A549 (cell line): Measurements from ENCODE around the gene PDZK1IP1. TPM values are rescaled to one million over a fixed set of nuclear protein-coding genes. Genes with fewer than 3 reads are reported as not detected.

Source experiments
- ATAC-seq, 2 experiments: fragments of 200-7000 bp in 1 of 2; fragments of >200 bp in 1 of 2; cut with Nextera tagmentation in 1 of 2; cut with Tn5 transposase in 1 of 2; 3 replicates each; pipeline versions ENCODE4 v1.8.0 to v1.9.1; 2018 to 2020; ENCODE audit warnings: mild to moderate bottlenecking in 1 of 2, moderate library complexity in 1 of 2
- CTCF ChIA-PET: fragments of 300-600 bp; sonication (Branson Sonifier 250); formaldehyde crosslinking; extraction: SDS; loops from one replicate; lab custom pipeline; 2021; ENCODE audit warnings: antibody characterized with exemption, inconsistent platforms; lab: Yijun Ruan, JAX
- POLR2A ChIA-PET: fragments of 350-600 bp; formaldehyde crosslinking; extraction: SDS; loops from one replicate; lab custom pipeline; 2021; ENCODE audit warnings: antibody characterized with exemption, inconsistent platforms; lab: Yijun Ruan, JAX
- DNase-seq, 2 experiments: peaks; one replicate each; pipeline versions ENCODE4 v3.0.0 to v3.0.0-alpha.2; 2011 to 2016; ENCODE audit warnings: low read depth in 1 of 2, low spot score in 1 of 2
- FAIRE-seq: peaks from 2 replicates; lab custom pipeline; 2011; peaks lifted over from hg19 to GRCh38; lab: Jason Lieb, UNC
- H3K27ac ChIP-seq, 2 experiments: fragments of >200 bp; sonication (Bioruptor Twin); formaldehyde crosslinking; 3 replicates each; pipeline ENCODE4 v1.5.1; 2016 to 2017
- H3K4me1 ChIP-seq: fragments of >200 bp; sonication (Bioruptor Twin); formaldehyde crosslinking; 3 replicates; pipeline ENCODE4 v1.6.1; 2016
- H3K4me2 ChIP-seq: fragments of >200 bp; sonication (Bioruptor Twin); formaldehyde crosslinking; 3 replicates; pipeline ENCODE4 v1.6.1; 2016
- H3K4me3 ChIP-seq: fragments of >200 bp; sonication (Bioruptor Twin); formaldehyde crosslinking; 3 replicates; pipeline ENCODE4 v1.5.1; 2016
- H3K9me3 ChIP-seq: fragments of >200 bp; sonication (Bioruptor Twin); formaldehyde crosslinking; 3 replicates; pipeline ENCODE4 v1.6.1; 2016
- ATOH8 ChIP-seq: fragments of 250-450 bp; sonication (Bioruptor Pico); IDR thresholded peaks from 2 replicates; pipeline ENCODE4 v1.5.0; 2020; ENCODE audit warnings: low read depth, mild to moderate bottlenecking, moderate library complexity
- BHLHE40 ChIP-seq: IDR thresholded peaks from 2 replicates; pipeline ENCODE4 v1.6.1; 2012; ENCODE audit warnings: low read depth, low read length, inconsistent platforms
- CBX8 ChIP-seq: fragments of 200-600 bp; sonication (generic); IDR thresholded peaks from 2 replicates; pipeline ENCODE4 v1.6.1; 2016
- CTCF ChIP-seq: fragments of >200 bp; sonication (Bioruptor Twin); formaldehyde crosslinking; IDR thresholded peaks from 3 replicates; pipeline ENCODE4 v1.5.1; 2016
- EHF ChIP-seq: fragments of 250-450 bp; sonication (Bioruptor Pico); IDR thresholded peaks from 2 replicates; pipeline ENCODE4 v1.5.0; 2020; ENCODE audit warnings: mild to moderate bottlenecking
- EP300 ChIP-seq, 2 experiments: fragments of >200 bp; sonication (Bioruptor Twin); formaldehyde crosslinking; IDR thresholded peaks; 2 replicates in 1 of 2; 3 replicates in 1 of 2; pipeline ENCODE4 v1.6.1; 2016 to 2017
- ESRRA ChIP-seq: fragments of 150-350 bp; IDR thresholded peaks from 2 replicates; pipeline ENCODE4 v1.6.1; 2014; ENCODE audit warnings: mild to moderate bottlenecking, low read length, borderline replicate concordance
- FOSL2 ChIP-seq, 2 experiments: fragments of 450-650 bp in 1 of 2; fragments of >200 bp in 1 of 2; sonication (Bioruptor Twin) in 1 of 2; formaldehyde crosslinking; IDR thresholded peaks; 2 replicates each; pipeline versions ENCODE4 v1.5.0 to v1.6.1; 2016 to 2020; ENCODE audit warnings: mild to moderate bottlenecking in 1 of 2, moderate library complexity in 1 of 2
- HDAC2 ChIP-seq: fragments of 200-600 bp; sonication (generic); IDR thresholded peaks from 2 replicates; pipeline ENCODE4 v1.6.1; 2016
- HEYL ChIP-seq: fragments of 250-450 bp; sonication (Bioruptor Pico); IDR thresholded peaks from 2 replicates; pipeline ENCODE4 v1.8.0; 2021; ENCODE audit warnings: mild to moderate bottlenecking, moderate library complexity
- JUNB ChIP-seq: fragments of >200 bp; sonication (Bioruptor Twin); formaldehyde crosslinking; IDR thresholded peaks from 2 replicates; pipeline ENCODE4 v1.6.1; 2016
- KDM1A ChIP-seq: fragments of 200-600 bp; sonication (generic); IDR thresholded peaks from 2 replicates; pipeline ENCODE4 v1.6.1; 2016; ENCODE audit warnings: low read depth, mild to moderate bottlenecking
- KDM5A ChIP-seq: fragments of 200-600 bp; sonication (generic); IDR thresholded peaks from 2 replicates; pipeline ENCODE4 v1.6.1; 2016; ENCODE audit warnings: antibody characterized with exemption, mild to moderate bottlenecking
- MAFK ChIP-seq: fragments of 450-650 bp; IDR thresholded peaks from 2 replicates; pipeline ENCODE4 v1.6.1; 2014; ENCODE audit not compliant: partially characterized antibody
- MYC ChIP-seq: IDR thresholded peaks from 2 replicates; pipeline ENCODE4 v1.6.1; 2012; ENCODE audit warnings: mild to moderate bottlenecking, inconsistent platforms, low read length, improper control_type of control experiment, borderline replicate concordance
- NPAS2 ChIP-seq: fragments of 250-450 bp; sonication (Bioruptor Pico); IDR thresholded peaks from 2 replicates; pipeline ENCODE4 v1.8.0; 2022; ENCODE audit warnings: mild to moderate bottlenecking, moderate library complexity, borderline replicate concordance
- NR3C1 ChIP-seq: fragments of >200 bp; sonication (Bioruptor Twin); formaldehyde crosslinking; IDR thresholded peaks from 3 replicates; pipeline ENCODE4 v1.6.1; 2017
- PBX3 ChIP-seq: IDR thresholded peaks from 2 replicates; pipeline ENCODE4 v1.6.1; 2012
- POLR2AphosphoS2 ChIP-seq: conservative IDR thresholded peaks from 2 replicates; pipeline ENCODE4 v1.6.1; 2012; ENCODE audit warnings: low read length, improper control_type of control experiment, inconsistent platforms
- RARB ChIP-seq: fragments of 250-450 bp; sonication (Bioruptor Pico); IDR thresholded peaks from 2 replicates; pipeline ENCODE4 v1.8.0; 2021; ENCODE audit warnings: mild to moderate bottlenecking, moderate library complexity
- RFX5 ChIP-seq: fragments of 450-650 bp; IDR thresholded peaks from 2 replicates; pipeline ENCODE4 v1.7.1; 2014; ENCODE audit warnings: antibody characterized with exemption, mild to moderate bottlenecking, moderate library complexity
- SREBF2 ChIP-seq: fragments of 450-650 bp; IDR thresholded peaks from 2 replicates; pipeline ENCODE4 v1.6.1; 2014; ENCODE audit warnings: mild to moderate bottlenecking, moderate library complexity
- TFCP2L1 ChIP-seq: fragments of 250-450 bp; sonication (Bioruptor Pico); IDR thresholded peaks from 2 replicates; pipeline ENCODE4 v1.5.0; 2021; ENCODE audit warnings: mild to moderate bottlenecking
- ZSCAN20 ChIP-seq: fragments of 250-450 bp; sonication (Bioruptor Pico); IDR thresholded peaks from 2 replicates; pipeline ENCODE4 v1.8.0; 2022; ENCODE audit warnings: mild to moderate bottlenecking, moderate library complexity
- WGBS: methylation state at CpG from one replicate; pipeline ENCODE4 v1.1.6; 2017; ENCODE audit errors: missing lambda C conversion rate; 5-methylcytosine and 5-hydroxymethylcytosine counted together
- polyA plus RNA-seq, 4 experiments: library from polyadenylated mRNA; depleted of rRNA in 3 of 4; stranded (reverse); fragments of >200 nt; fragmentation: RNase III in 1 of 4; extraction: RNeasy Plus Mini Kit Qiagen cat#74134 plus additional on column Dnase treatment in 1 of 4; gene quantifications; 2 replicates in 3 of 4; 3 replicates in 1 of 4; pipeline ENCODE4 v1.2.3, GENCODE V29; 2011 to 2017

PDZK1IP1 gene
- polyA plus RNA-seq, 2 of the 4 experiments (the other 2 are of a cell fraction), result 2.2 to 6.4 TPM

- TF ChIP-seq FOSL2 (IDR thresholded peaks at IDR 0.05) (no peak), FOSL2 (CRISPR knock-in tag; IDR thresholded peaks at IDR 0.05) (no peak), JUNB (no peak), RFX5 (no peak), ESRRA (no peak), MYC (no peak), ZSCAN20 (CRISPR knock-in tag) (no peak), MAFK (no peak), SREBF2 (no peak), BHLHE40 (no peak), HDAC2 (no peak)
- Histone ChIP-seq H3K4me2 (no peak overlapping the region), H3K4me1 (peaks cover 36% of the 10 kb centered on the region), H3K27ac (peak overlapping the region in 1 of 2 experiments; percentile 31; a peak in 1 of 6 replicates), H3K4me3 (no peak overlapping the region), H3K9me3 (no peaks in the 10 kb centered on the region)
- ATAC-seq, result no peak
- no peak for FAIRE-seq
- DNase-seq, result no peak
- WGBS, result 87% methylated on average over 9 of the region's 12 CpGs
- ChIA-PET POLR2A (no interaction called here), CTCF (interaction anchor here (1.1 to 10.5 kb wide), 2 partner anchors 10 to 76 kb away, joined by 3 to 142 read pairs; no protein-coding TSS in a partner anchor)
Observed at GRCh38 chr1:47187231-47187925, 2.5 kb downstream of the PDZK1IP1 start.

- FAIRE-seq, result no peak
- no peaks in the 10 kb centered on the region for H3K9me3 ChIP-seq
- 89% methylated on average over 9 of the region's 13 CpGs for WGBS
- H3K4me1 ChIP-seq, result peaks cover 36% of the 10 kb centered on the region
- H3K27ac ChIP-seq, result no peak overlapping the region
- no peak overlapping the region for H3K4me3 ChIP-seq
- TF ChIP-seq PBX3 (no peak), TFCP2L1 (CRISPR knock-in tag) (no peak), NPAS2 (CRISPR knock-in tag) (no peak), HEYL (no peak), ATOH8 (no peak), KDM1A (no peak), KDM5A (no peak), NR3C1 (no peak), RARB (CRISPR knock-in tag) (no peak), BHLHE40 (no peak), EP300 (IDR thresholded peaks at IDR 0.05) (no peak), CTCF (no peak), POLR2AphosphoS2 (no peak), EHF (CRISPR knock-in tag) (no peak), CBX8 (no peak)
- no peak for DNase-seq
- ChIA-PET POLR2A (no interaction called here), CTCF (interaction anchor here (10.5 kb wide), 1 partner anchor 9 kb away, joined by 142 read pairs; no protein-coding TSS in a partner anchor)
- ATAC-seq, result no peak
- H3K4me2 ChIP-seq, result no peak overlapping the region
Observed at GRCh38 chr1:47186267-47187185, 3.3 kb downstream of the PDZK1IP1 start.
